Measurements from ENCODE around the gene TMEM175. TPM values are rescaled to one million over a fixed set of nuclear protein-coding genes. Genes with fewer than 3 reads are reported as not detected.
A peak's percentile ranks its signal among the peaks of the same experiment; 100 is the strongest.
"Not testable (repeated sequence)": the region's sequence is repeated elsewhere in the genome, so short reads cannot be mapped to it uniquely, and the experiment has no call there.

TMEM175 gene
- total RNA-seq, 3 donors from 2014 or later, result 12.5 to 15.6 (median 14.7) TPM

GRCh38 chr4:968621-969394, 36.5 kb downstream of the TMEM175 start:
- peaks cover 11% of the 10 kb centered on the region for H3K4me1 Mint-ChIP-seq (ENCODE audit: low read depth)
- no peak overlapping the region for H3K4me3 Mint-ChIP-seq
- ATAC-seq, result no peak
- no peaks in the 10 kb centered on the region for H3K27me3 Mint-ChIP-seq (ENCODE audit: low read depth)
- H3K9me3 Mint-ChIP-seq, result no peaks in the 10 kb centered on the region
- no peaks in the 10 kb centered on the region for H3K36me3 Mint-ChIP-seq (ENCODE audit: insufficient read depth)
- no peak for DNase-seq

GRCh38 chr4:970046-970745, 37.9 kb downstream of the TMEM175 start:
- peak overlapping the region; percentile 37 for H3K4me3 Mint-ChIP-seq

GRCh38 chr4:970854-971520, 38.7 kb downstream of the TMEM175 start:
- peaks cover 11% of the 10 kb centered on the region for H3K4me1 Mint-ChIP-seq (ENCODE audit: low read depth)
- DNase-seq, result no peak

More at GRCh38 chr4:970046-970745, 37.9 kb downstream of the TMEM175 start:
- Mint-ChIP-seq H3K27me3 (ENCODE audit: low read depth) (no peaks in the 10 kb centered on the region), H3K4me1 (ENCODE audit: low read depth) (peaks cover 11% of the 10 kb centered on the region), H3K36me3 (ENCODE audit: insufficient read depth) (no peaks in the 10 kb centered on the region), H3K9me3 (no peaks in the 10 kb centered on the region)
- no peak for ATAC-seq
- no peak for DNase-seq

GRCh38 chr4:971666-972500, 39.6 kb downstream of the TMEM175 start:
- Mint-ChIP-seq H3K4me1 (ENCODE audit: low read depth) (peaks cover 11% of the 10 kb centered on the region), H3K4me3 (peak overlapping the region; percentile 59), H3K9me3 (no peaks in the 10 kb centered on the region)

More at GRCh38 chr4:970854-971520, 38.7 kb downstream of the TMEM175 start:
- ATAC-seq, result no peak
- Mint-ChIP-seq H3K4me3 (peak overlapping the region; percentile 53), H3K27me3 (ENCODE audit: low read depth) (no peaks in the 10 kb centered on the region), H3K9me3 (no peaks in the 10 kb centered on the region), H3K36me3 (ENCODE audit: insufficient read depth) (no peaks in the 10 kb centered on the region)

GRCh38 chr4:972651-973424, 40.6 kb downstream of the TMEM175 start:
- H3K27me3 Mint-ChIP-seq (ENCODE audit: low read depth), result no peaks in the 10 kb centered on the region
- H3K4me1 Mint-ChIP-seq (ENCODE audit: low read depth), result peaks cover 11% of the 10 kb centered on the region
- no peaks in the 10 kb centered on the region for H3K9me3 Mint-ChIP-seq
- DNase-seq (peak; percentile 70), ATAC-seq (peak; percentile 55 to 59)
- H3K4me3 Mint-ChIP-seq, result peak overlapping the region; percentile 59
- no peaks in the 10 kb centered on the region for H3K36me3 Mint-ChIP-seq (ENCODE audit: insufficient read depth)

More at GRCh38 chr4:971666-972500, 39.6 kb downstream of the TMEM175 start:
- Mint-ChIP-seq H3K36me3 (ENCODE audit: insufficient read depth) (no peaks in the 10 kb centered on the region), H3K27me3 (ENCODE audit: low read depth) (no peaks in the 10 kb centered on the region)
- ATAC-seq (no peak), DNase-seq (no peak)

GRCh38 chr4:973431-974397, 41.5 kb downstream of the TMEM175 start, which contains the start of gene DGKQ:
Gene DGKQ (minus strand): TSS chr4:973569. CDS start chr4:973482, 87 bp downstream.
- ATAC-seq, result peak; percentile 91 to 94
- Mint-ChIP-seq H3K36me3 (ENCODE audit: insufficient read depth) (no peaks in the 10 kb centered on the region), H3K4me3 (peak within 1 kb of the TSS; percentile 59), H3K9me3 (no peaks in the 10 kb centered on the region), H3K27me3 (ENCODE audit: low read depth) (no peaks in the 10 kb centered on the region), H3K4me1 (ENCODE audit: low read depth) (peaks cover 11% of the 10 kb centered on the region)
- peak; percentile 89 for DNase-seq

- Mint-ChIP-seq H3K27me3 (ENCODE audit: low read depth) (no peaks in the 10 kb centered on the region), H3K4me1 (ENCODE audit: low read depth) (peaks cover 11% of the 10 kb centered on the region), H3K36me3 (ENCODE audit: insufficient read depth) (no peaks in the 10 kb centered on the region), H3K9me3 (no peaks in the 10 kb centered on the region), H3K4me3 (no peak overlapping the region)
- no peak for DNase-seq
- no peak for ATAC-seq
These were observed 42.4 kb downstream of the TMEM175 start for GRCh38 chr4:974668-975067.

- not testable (repeated sequence) for ATAC-seq; H3K4me1 Mint-ChIP-seq (ENCODE audit: low read depth); H3K9me3 Mint-ChIP-seq; DNase-seq; H3K27me3 Mint-ChIP-seq (ENCODE audit: low read depth); H3K4me3 Mint-ChIP-seq; H3K36me3 Mint-ChIP-seq (ENCODE audit: insufficient read depth)
These were observed 43.8 kb downstream of the TMEM175 start for GRCh38 chr4:976016-976415.

- H3K9me3 Mint-ChIP-seq, result no peaks in the 10 kb centered on the region
- H3K27me3 Mint-ChIP-seq (ENCODE audit: low read depth), result no peaks in the 10 kb centered on the region
- no peaks in the 10 kb centered on the region for H3K4me1 Mint-ChIP-seq (ENCODE audit: low read depth)
- DNase-seq, result no peak
- no peaks in the 10 kb centered on the region for H3K36me3 Mint-ChIP-seq (ENCODE audit: insufficient read depth)
- ATAC-seq, result no peak
- no peak overlapping the region for H3K4me3 Mint-ChIP-seq
These were observed 46.9 kb downstream of the TMEM175 start for GRCh38 chr4:978957-979701.

- no peak for DNase-seq
- H3K27me3 Mint-ChIP-seq (ENCODE audit: low read depth), result no peaks in the 10 kb centered on the region
- no peaks in the 10 kb centered on the region for H3K9me3 Mint-ChIP-seq
- no peak overlapping the region for H3K4me3 Mint-ChIP-seq
- H3K4me1 Mint-ChIP-seq (ENCODE audit: low read depth), result peaks cover 21% of the 10 kb centered on the region
- no peak for ATAC-seq
- no peaks in the 10 kb centered on the region for H3K36me3 Mint-ChIP-seq (ENCODE audit: insufficient read depth)
These were observed 50.0 kb downstream of the TMEM175 start for GRCh38 chr4:982291-982690.

GRCh38 chr4:982814-983213, 50.6 kb downstream of the TMEM175 start:
- ATAC-seq, result no peak
- H3K36me3 Mint-ChIP-seq (ENCODE audit: insufficient read depth), result no peaks in the 10 kb centered on the region
- H3K27me3 Mint-ChIP-seq (ENCODE audit: low read depth), result no peaks in the 10 kb centered on the region
- no peak for DNase-seq
- no peaks in the 10 kb centered on the region for H3K9me3 Mint-ChIP-seq
- H3K4me1 Mint-ChIP-seq (ENCODE audit: low read depth), result peaks cover 24% of the 10 kb centered on the region
- H3K4me3 Mint-ChIP-seq, result no peak overlapping the region
